Adrenal gland (tissue), 5 donors: ENCODE results near the gene BEST1.

Experiments
- CTCF ChIP-seq, 6 experiments: fragments of 450-650 bp in 4 of 6; fragments of 200-600 bp in 2 of 6; sonication (generic) in 1 of 6; IDR thresholded peaks; 1 replicate in 5 of 6; 2 replicates in 1 of 6; pipeline versions ENCODE4 v1.5.1 to v1.8.0; 2016 to 2021; ENCODE audit warnings: antibody characterized with exemption in 6 of 6, mild to moderate bottlenecking in 2 of 6, moderate library complexity in 1 of 6
- POLR2A ChIP-seq, 2 donors: fragments of 450-650 bp; IDR thresholded peaks; one replicate each; pipeline ENCODE4 v1.6.1; 2017; ENCODE audit warnings: antibody characterized with exemption in 2 of 2, mild to moderate bottlenecking in 2 of 2, moderate library complexity in 1 of 2
- donor health status: DM: no; HTN: no; CAD: no.

- no peak for TF ChIP-seq CTCF (IDR thresholded peaks at IDR 0.05)
- TF ChIP-seq POLR2A (IDR thresholded peaks at IDR 0.05): no peak
These were observed 14.3 kb upstream of the BEST1 start for GRCh38 chr11:61935861-61936260.
